DND-41 (cell line): ENCODE measurements around the gene RELA.

Source experiments
- ATAC-seq: fragments of 200-7000 bp; cut with Tn5 transposase; 3 replicates; pipeline ENCODE4 v1.9.1; 2021; ENCODE audit warnings: low read depth; ENCODE audit not compliant: insufficient read depth
- DNase-seq: peaks from one replicate; pipeline ENCODE4 v3.0.0-alpha.2; 2020
- H2AFZ ChIP-seq: 2 replicates; pipeline ENCODE4 v1.6.0; 2012; ENCODE audit warnings: low read depth, low read length
- H3K27ac ChIP-seq: 2 replicates; pipeline ENCODE4 v1.5.1; 2012; ENCODE audit warnings: low read length, inconsistent platforms
- H3K27me3 ChIP-seq: fragments of 200-600 bp; sonication (generic); 2 replicates; pipeline ENCODE4 v1.6.0; 2012; ENCODE audit warnings: low read length, mild to moderate bottlenecking, inconsistent platforms; ENCODE audit not compliant: insufficient read depth, poor library complexity
- H3K36me3 ChIP-seq: 2 replicates; pipeline ENCODE4 v1.5.1; 2012; ENCODE audit warnings: low read length, inconsistent platforms; ENCODE audit not compliant: insufficient read depth
- H3K4me1 ChIP-seq: 2 replicates; pipeline ENCODE4 v1.5.1; 2012; ENCODE audit warnings: mild to moderate bottlenecking, low read length; ENCODE audit not compliant: insufficient read depth
- H3K4me2 ChIP-seq: 2 replicates; pipeline ENCODE4 v1.6.0; 2012; ENCODE audit warnings: mild to moderate bottlenecking, moderate library complexity, low read length, inconsistent platforms; ENCODE audit not compliant: insufficient read depth
- H3K4me3 ChIP-seq, 2 experiments: fragments of 200-600 bp in 1 of 2; shearing (Covaris generic) in 1 of 2; 2 replicates each; pipeline ENCODE4 v1.5.1; 2012 to 2016; ENCODE audit warnings: inconsistent platforms in 2 of 2, low read length in 2 of 2, mild to moderate bottlenecking in 2 of 2, low read depth in 1 of 2, moderate library complexity in 1 of 2
- H3K79me2 ChIP-seq: 2 replicates; pipeline ENCODE4 v1.6.0; 2012; ENCODE audit warnings: low read length, inconsistent platforms; ENCODE audit not compliant: insufficient read depth
- H3K9ac ChIP-seq: 2 replicates; pipeline ENCODE4 v1.6.0; 2012; ENCODE audit warnings: low read depth, mild to moderate bottlenecking, inconsistent platforms, low read length, moderate library complexity
- H3K9me3 ChIP-seq: 2 replicates; pipeline ENCODE4 v1.5.1; 2012; ENCODE audit warnings: low read length, moderate library complexity, mild to moderate bottlenecking, inconsistent platforms; ENCODE audit not compliant: insufficient read depth, severe bottlenecking
- H4K20me1 ChIP-seq: 2 replicates; pipeline ENCODE4 v1.6.0; 2012; ENCODE audit warnings: low read length; ENCODE audit not compliant: insufficient read depth
- CTCF ChIP-seq: IDR thresholded peaks from 2 replicates; pipeline ENCODE4 v1.5.1; 2012; ENCODE audit warnings: borderline replicate concordance, low read length, moderate library complexity, mild to moderate bottlenecking; ENCODE audit not compliant: poor library complexity, severe bottlenecking; ENCODE audit errors: extremely low read depth
- EZH2 ChIP-seq: IDR thresholded peaks from 3 replicates; pipeline ENCODE4 v1.6.1; 2012; ENCODE audit warnings: borderline replicate concordance, low read depth, mild to moderate bottlenecking, moderate library complexity, low read length, inconsistent platforms; ENCODE audit not compliant: severe bottlenecking

Gene RELA

DNA sequence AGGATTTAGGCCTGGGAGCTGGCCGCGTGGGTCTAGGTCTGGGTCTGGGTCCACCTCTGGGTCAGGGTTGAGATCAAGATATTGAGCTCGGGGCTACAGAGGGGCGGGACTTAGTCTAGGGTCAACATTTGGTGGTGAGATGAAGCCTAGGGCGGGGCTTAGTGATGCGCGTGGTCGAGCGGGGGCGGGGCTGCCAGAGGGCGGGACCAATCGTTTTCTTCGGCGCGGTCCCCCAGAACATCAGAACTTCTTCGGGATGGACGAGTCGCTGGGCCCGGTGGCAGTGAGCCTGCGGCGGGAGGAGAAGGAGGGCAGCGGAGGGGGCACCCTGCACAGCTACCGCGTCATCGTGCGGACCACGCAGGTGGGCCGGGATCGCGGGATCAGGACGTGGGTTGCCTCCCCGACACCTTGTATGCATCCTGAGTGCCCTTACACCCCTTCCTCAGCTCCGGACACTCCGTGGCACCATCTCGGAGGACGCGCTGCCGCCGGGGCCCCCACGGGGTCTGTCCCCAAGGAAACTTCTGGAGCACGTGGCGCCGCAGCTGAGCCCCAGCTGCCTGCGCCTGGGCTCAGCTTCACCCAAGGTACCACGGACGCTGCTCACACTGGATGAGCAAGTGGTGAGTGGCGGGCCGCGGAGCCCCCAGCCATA is 20.6 kb downstream of the RELA start:
- Histone ChIP-seq H3K27ac (no peak overlapping the region), H3K9ac (no peak overlapping the region), H3K9me3 (no peaks in the 10 kb centered on the region), H3K36me3 (peaks cover 29% of the 10 kb centered on the region), H3K4me3 (no peak overlapping the region), H3K4me2 (no peak overlapping the region), H2AFZ (no peak overlapping the region), H3K27me3 (no peaks in the 10 kb centered on the region), H3K4me1 (peaks cover 31% of the 10 kb centered on the region), H3K79me2 (peaks cover 8% of the 10 kb centered on the region), H4K20me1 (no peaks in the 10 kb centered on the region)
- DNase-seq (no peak), ATAC-seq (no peak)
- no peak for TF ChIP-seq EZH2
- no peak for TF ChIP-seq CTCF

DNA sequence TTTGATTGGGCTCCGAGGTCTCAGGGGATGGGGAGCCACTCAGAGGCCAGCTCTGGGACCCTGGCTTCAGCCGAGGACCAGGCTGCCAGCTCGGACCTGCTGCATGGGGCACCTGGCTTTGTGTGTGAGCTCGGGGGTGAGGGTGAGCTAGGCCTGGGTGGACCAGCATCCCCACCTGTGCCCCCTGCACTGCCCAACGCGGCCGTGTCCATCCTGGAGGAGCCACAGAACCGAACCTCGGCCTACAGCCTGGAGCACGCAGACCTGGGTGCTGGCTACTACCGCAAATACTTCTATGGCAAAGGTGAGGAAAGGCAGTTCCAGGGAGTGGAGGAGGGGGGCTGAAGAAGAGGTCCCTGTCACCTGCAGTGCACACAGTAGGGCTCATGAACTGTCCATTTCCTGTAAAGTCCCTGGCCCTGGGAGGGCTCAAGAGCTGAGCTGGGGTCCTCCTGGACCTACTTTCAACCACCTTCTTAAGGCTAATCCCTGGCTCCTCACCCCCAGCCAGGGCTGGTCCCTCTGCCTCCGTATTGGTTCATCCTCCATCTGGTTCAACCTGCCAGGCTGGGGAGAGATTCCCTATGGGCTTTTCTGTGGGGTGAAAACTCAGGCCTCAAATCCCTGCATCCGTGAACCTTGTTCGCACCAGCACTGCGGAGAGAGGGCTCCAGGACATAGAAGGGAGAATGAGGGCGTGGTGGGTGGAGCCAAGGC is 21.3 kb downstream of the RELA start:
- DNase-seq (no peak), ATAC-seq (no peak)
- no peaks in the 10 kb centered on the region for H3K9me3 ChIP-seq
- no peak overlapping the region for H2AFZ ChIP-seq
- no peak overlapping the region for H3K4me3 ChIP-seq
- H3K36me3 ChIP-seq, result peaks cover 34% of the 10 kb centered on the region
- no peaks in the 10 kb centered on the region for H3K27me3 ChIP-seq
- no peak for TF ChIP-seq EZH2
- no peak for TF ChIP-seq CTCF
- no peak overlapping the region for H3K27ac ChIP-seq
- no peak overlapping the region for H3K9ac ChIP-seq
- no peak overlapping the region for H3K4me2 ChIP-seq
- 0 out of 2 replicates have a peak, but pooled peaks cover 3% of the 10 kb centered on the region for H4K20me1 ChIP-seq
- peaks cover 8% of the 10 kb centered on the region for H3K79me2 ChIP-seq
- peaks cover 38% of the 10 kb centered on the region for H3K4me1 ChIP-seq

GRCh38 chr11:65640483-65641296 is 22.0 kb downstream of the RELA start:
- H3K9ac ChIP-seq, result no peak overlapping the region
- peaks cover 36% of the 10 kb centered on the region for H3K36me3 ChIP-seq
- no peak overlapping the region for H2AFZ ChIP-seq
- H4K20me1 ChIP-seq, result 0 out of 2 replicates have a peak, but pooled peaks cover 3% of the 10 kb centered on the region
- no peaks in the 10 kb centered on the region for H3K27me3 ChIP-seq
- H3K4me2 ChIP-seq, result no peak overlapping the region
- peaks cover 43% of the 10 kb centered on the region for H3K4me1 ChIP-seq
- no peak for DNase-seq
- H3K79me2 ChIP-seq, result peaks cover 8% of the 10 kb centered on the region
- no peak for ATAC-seq
- peak overlapping the region; percentile 48 for H3K27ac ChIP-seq
- H3K9me3 ChIP-seq, result no peaks in the 10 kb centered on the region
- no peak overlapping the region for H3K4me3 ChIP-seq
- TF ChIP-seq CTCF, result no peak
- TF ChIP-seq EZH2, result no peak
